K562 (cell line): Measurements from ENCODE around the gene PLAAT3. TPM values are rescaled to one million over a fixed set of nuclear protein-coding genes. Genes with fewer than 3 reads are reported as not detected.
"Not testable (repeated sequence)": the region's sequence is repeated elsewhere in the genome, so short reads cannot be mapped to it uniquely, and the experiment has no call there.

Experiments
- ATAC-seq: fragments of 200-7000 bp; cut with Tn5 transposase; 3 replicates; pipeline ENCODE4 v1.9.1; 2020; ENCODE audit warnings: moderate library complexity
- BruUV-seq: library from RNA; stranded (reverse); fragments of 400-500 nt; replicated peaks from 2 replicates; lab custom pipeline; 2021; lab: Mats Ljungman, UMichigan
- CTCF ChIA-PET: fragments of 300-600 bp; formaldehyde crosslinking; extraction: SDS; loops from one replicate; lab custom pipeline; 2021; ENCODE audit warnings: low intra/inter-chr PET ratio; lab: Yijun Ruan, JAX
- POLR2A ChIA-PET: fragments of 300-600, 350-650 bp; sonication (Branson Sonifier 250); formaldehyde crosslinking; extraction: SDS; loops from one replicate; lab custom pipeline; 2021; ENCODE audit warnings: antibody characterized with exemption, inconsistent platforms; lab: Yijun Ruan, JAX
- DNase-seq, 4 experiments: peaks; one replicate each; pipeline versions ENCODE4 v3.0.0 to v3.0.0-alpha.2; 2011 to 2018; ENCODE audit warnings: low spot score in 3 of 4, mixed read lengths in 3 of 4; ENCODE audit errors: extremely low read depth in 1 of 4
- FAIRE-seq: peaks from 2 replicates; lab custom pipeline; 2011; peaks lifted over from hg19 to GRCh38; lab: Jason Lieb, UNC
- H2AFZ ChIP-seq: 2 replicates; pipeline ENCODE4 v1.6.0; 2011; ENCODE audit warnings: low read depth, low read length, control low read depth, inconsistent platforms
- H3K27ac ChIP-seq: fragments of 200-600 bp; 3 replicates; pipeline ENCODE4 v1.8.0; 2011; ENCODE audit warnings: low read depth, mild to moderate bottlenecking, control low read depth, inconsistent platforms, low read length, moderate library complexity, mixed read lengths; ENCODE audit errors: extremely low read depth
- H3K27me3 ChIP-seq, 2 experiments: fragments of 300-600 bp in 1 of 2; 2 replicates in 1 of 2; 3 replicates in 1 of 2; pipeline versions ENCODE4 v1.6.0 to v1.8.0; 2011; ENCODE audit warnings: inconsistent platforms in 2 of 2, low read length in 2 of 2, mild to moderate bottlenecking in 1 of 2, mixed read lengths in 1 of 2, moderate library complexity in 1 of 2; ENCODE audit not compliant: control insufficient read depth in 2 of 2, insufficient read depth in 2 of 2
- H3K36me3 ChIP-seq: fragments of 300-600 bp; 3 replicates; pipeline ENCODE4 v1.8.0; 2011; ENCODE audit warnings: mild to moderate bottlenecking, low read length, inconsistent platforms; ENCODE audit not compliant: control insufficient read depth, insufficient read depth
- H3K4me1 ChIP-seq, 2 experiments: fragments of 200-600 bp in 1 of 2; replicated peaks in 1 of 2; 2 replicates in 1 of 2; 3 replicates in 1 of 2; pipeline versions ENCODE4 v1.5.1 to v1.8.0; 2011; ENCODE audit warnings: inconsistent platforms in 2 of 2, low read length in 2 of 2, mild to moderate bottlenecking in 1 of 2, mixed read lengths in 1 of 2, moderate library complexity in 1 of 2; ENCODE audit not compliant: control insufficient read depth in 2 of 2, insufficient read depth in 2 of 2
- H3K4me2 ChIP-seq: 2 replicates; pipeline ENCODE4 v1.6.1; 2011; ENCODE audit warnings: low read length, control low read depth, inconsistent platforms, mixed read lengths; ENCODE audit not compliant: insufficient read depth
- H3K4me3 ChIP-seq: fragments of 200-600 bp; sonication (generic), shearing (Covaris generic); 2 replicates; pipeline ENCODE4 v1.5.1; 2016; ENCODE audit warnings: control low read depth, inconsistent platforms
- H3K79me2 ChIP-seq: fragments of 200-600 bp; 3 replicates; pipeline ENCODE4 v1.8.0; 2011; ENCODE audit warnings: low read length, inconsistent platforms; ENCODE audit not compliant: control insufficient read depth, insufficient read depth
- H3K9ac ChIP-seq, 2 experiments: 2 replicates each; pipeline versions ENCODE4 v1.6.0 to v1.6.1; 2011; ENCODE audit warnings: low read depth in 2 of 2, low read length in 2 of 2, control low read depth in 1 of 2, inconsistent platforms in 1 of 2, mild to moderate bottlenecking in 1 of 2, mixed read lengths in 1 of 2; ENCODE audit not compliant: insufficient read depth in 1 of 2
- H3K9me1 ChIP-seq: one replicate; pipeline ENCODE4 v1.6.0; 2011; ENCODE audit warnings: inconsistent platforms, mild to moderate bottlenecking, low read length, moderate library complexity; ENCODE audit not compliant: control insufficient read depth, insufficient read depth
- H3K9me3 ChIP-seq: replicated peaks from 2 replicates; pipeline ENCODE4 v1.5.1; 2011; ENCODE audit warnings: low read depth, low read length, inconsistent platforms; ENCODE audit not compliant: control insufficient read depth, insufficient read depth
- H4K20me1 ChIP-seq: replicated peaks from 2 replicates; pipeline ENCODE4 v1.6.1; 2011; ENCODE audit warnings: low read length, inconsistent platforms, mixed read lengths; ENCODE audit not compliant: control insufficient read depth, insufficient read depth
- ILK ChIP-seq: fragments of 450-650 bp; IDR thresholded peaks from 2 replicates; pipeline ENCODE4 v1.6.1; 2016; ENCODE audit warnings: missing genetic modification characterization, low read depth, mild to moderate bottlenecking, missing compliant biosample characterization, moderate library complexity, borderline replicate concordance
- MAZ ChIP-seq, 2 experiments: fragments of 450-650 bp in 1 of 2; sonication (generic) in 1 of 2; formaldehyde crosslinking; IDR thresholded peaks in 1 of 2; conservative IDR thresholded peaks in 1 of 2; 2 replicates each; pipeline versions ENCODE4 v1.4.0 to v1.5.0; 2020; ENCODE audit warnings: mild to moderate bottlenecking in 1 of 2, missing genetic modification reagents in 1 of 2
- MECOM ChIP-seq: fragments of 250-450 bp; sonication (Bioruptor Pico); IDR thresholded peaks from 2 replicates; pipeline ENCODE4 v1.8.0; 2022; ENCODE audit warnings: inconsistent platforms
- NR4A1 ChIP-seq, 2 experiments: fragments of 250-450 bp in 1 of 2; fragments of 450-650 bp in 1 of 2; sonication (Bioruptor Pico) in 1 of 2; IDR thresholded peaks; 2 replicates each; pipeline versions ENCODE4 v1.4.0 to v1.6.1; 2016 to 2020; ENCODE audit warnings: mild to moderate bottlenecking in 2 of 2, missing compliant biosample characterization in 1 of 2, missing genetic modification characterization in 1 of 2, moderate library complexity in 1 of 2
- PTTG1 ChIP-seq: fragments of 450-650 bp; IDR thresholded peaks from 2 replicates; pipeline ENCODE4 v1.6.1; 2016; ENCODE audit warnings: low read depth, mild to moderate bottlenecking, missing genetic modification characterization, missing compliant biosample characterization
- TEAD1 ChIP-seq, 2 experiments: fragments of 450-650 bp in 1 of 2; sonication (generic) in 1 of 2; formaldehyde crosslinking; IDR thresholded peaks; 2 replicates each; pipeline versions ENCODE4 v1.4.0 to v1.8.0; 2020 to 2022; ENCODE audit warnings: mild to moderate bottlenecking in 2 of 2, missing genetic modification reagents in 1 of 2
- ZBTB9 ChIP-seq: fragments of 450-650 bp; formaldehyde crosslinking; IDR thresholded peaks from 2 replicates; pipeline ENCODE4 v1.4.0; 2020; ENCODE audit warnings: mild to moderate bottlenecking, moderate library complexity
- ZNF311 ChIP-seq: fragments of 250-450 bp; sonication (Bioruptor Pico); IDR thresholded peaks from 2 replicates; pipeline ENCODE4 v1.4.0; 2020; ENCODE audit warnings: mild to moderate bottlenecking, moderate library complexity
- ZNF740 ChIP-seq, 3 experiments: fragments of 200-800 bp in 1 of 3; sonication (Bioruptor generic) in 1 of 3; sonication (generic) in 1 of 3; formaldehyde crosslinking in 1 of 3; IDR thresholded peaks; 2 replicates each; pipeline versions ENCODE4 v1.6.1 to v1.8.0; 2016 to 2022; ENCODE audit warnings: mild to moderate bottlenecking in 2 of 3, missing compliant biosample characterization in 2 of 3, missing genetic modification characterization in 2 of 3, missing genetic modification reagents in 1 of 3
- ZNF79 ChIP-seq: fragments of 250-450 bp; sonication (Bioruptor Pico); IDR thresholded peaks from 2 replicates; pipeline ENCODE4 v1.4.0; 2020; ENCODE audit warnings: low read depth, mild to moderate bottlenecking, moderate library complexity
- WGBS: fragments of 100-300 bp; shearing (Covaris generic); methylation state at CpG from one replicate; pipeline ENCODE4 v1.1.6; 2016; ENCODE audit warnings: low coverage, mixed read lengths; ENCODE audit not compliant: insufficient coverage; ENCODE audit errors: missing lambda C conversion rate; 5-methylcytosine and 5-hydroxymethylcytosine counted together
- in situ Hi-C: fragments of 300-500 bp; cut with MboI; formaldehyde crosslinking; loops from 4 replicates; pipeline ENCODE4 v1.15.0; 2018; ENCODE audit warnings: inconsistent platforms, mixed read lengths
- intact Hi-C: fragments of 100-400 bp; cut with micrococcal nuclease; formaldehyde crosslinking; loops from 2 replicates; pipeline ENCODE4 v1.14.2; 2022
- polyA plus RNA-seq, 8 experiments: library from polyadenylated mRNA; depleted of rRNA in 4 of 8; stranded (reverse) in 5 of 8; unstranded in 3 of 8; fragments of >200 nt; fragmentation: Nextera tagmentation in 2 of 8; fragmentation: Illumina TruSeq in 1 of 8; extraction: Ambion mirVana in 2 of 8; extraction: Trizol in 1 of 8; gene quantifications; 2 replicates each; pipeline versions ENCODE4 v1.2.1 to v1.2.3, GENCODE V29; 2011 to 2014; ENCODE audit warnings: inconsistent platforms in 1 of 8, missing spikeins in 1 of 8
- total RNA-seq, 7 experiments: library from RNA; depleted of rRNA in 6 of 7; stranded (reverse); fragments of >200 nt in 6 of 7; fragmentation: Illumina TruSeq in 2 of 7; extraction: Trizol in 2 of 7; gene quantifications; 2 replicates each; pipeline versions ENCODE4 v1.2.1 to v1.2.3, GENCODE V29; 2011 to 2021; ENCODE audit warnings: low replicate concordance in 1 of 7

The PLAAT3 gene
- total and polyA plus RNA-seq, 9 of the 15 experiments (the other 6 are each of a cell fraction or from before 2014, with no cell fraction given), result 0.80 to 2.7 (median 1.4) TPM

GRCh38 chr11:63529373-63529772, 84.9 kb downstream of the PLAAT3 start:
- H3K36me3 ChIP-seq, H4K20me1 ChIP-seq, H3K27ac ChIP-seq, FAIRE-seq, in situ Hi-C loops, DNase-seq, H3K27me3 ChIP-seq, H3K9ac ChIP-seq, H3K4me2 ChIP-seq, CTCF ChIA-PET, intact Hi-C loops, H3K4me3 ChIP-seq, H3K79me2 ChIP-seq, BruUV-seq, H3K9me3 ChIP-seq, H3K9me1 ChIP-seq, ATAC-seq: not testable (repeated sequence)
- Histone ChIP-seq H3K4me1 (peaks cover 0 to 40% of the 10 kb centered on the region in 2 experiments; a peak in 4 of 5 replicates), H2AFZ (peak overlapping the region; percentile 63; the same call in 1 of the 2 replicates)
- POLR2A ChIA-PET, result interaction anchor here (0.7 to 1.2 kb wide), 2 partner anchors 9 to 282 kb away, joined by 3 read pairs; no protein-coding TSS in a partner anchor
- WGBS, result 30% methylated on average over 6 of the region's 6 CpGs

GRCh38 chr11:63528729-63529278, 85.4 kb downstream of the PLAAT3 start:
- FAIRE-seq; H3K4me3 ChIP-seq; H3K4me2 ChIP-seq; H3K36me3 ChIP-seq; H4K20me1 ChIP-seq; H3K9ac ChIP-seq; CTCF ChIA-PET; H3K79me2 ChIP-seq; in situ Hi-C loops; BruUV-seq; intact Hi-C loops; H3K27me3 ChIP-seq; ATAC-seq; DNase-seq; H3K27ac ChIP-seq; H3K9me1 ChIP-seq; H3K9me3 ChIP-seq; TF ChIP-seq ZNF740, NR4A1 (CRISPR knock-in tag; IDR thresholded peaks at IDR 0.05): not testable (repeated sequence)
- 9% methylated on average over 1 of the region's 3 CpGs for WGBS
- Histone ChIP-seq H3K4me1 (peaks cover 0 to 34% of the 10 kb centered on the region in 2 experiments; a peak in 4 of 5 replicates), H2AFZ (peak overlapping the region; percentile 63)
- POLR2A ChIA-PET, result interaction anchor here (1.2 kb wide), 1 partner anchor 10 kb away, joined by 3 read pairs; no protein-coding TSS in a partner anchor
- peak; percentile 50; the same call in 1 of the 2 replicates for TF ChIP-seq ILK (tag)
- TF ChIP-seq MAZ (CRISPR knock-in tag; conservative IDR thresholded peaks at IDR 0.05 in 1 of 2, IDR thresholded peaks at IDR 0.05 in 1 of 2), result 0 out of 4 replicates have a peak, but pooled peaks of 1 of the 2 experiments have one; percentile 24
- peak in 1 of 2 experiments; percentile 83; a peak in 1 of 4 replicates for TF ChIP-seq ZNF740 (tag; IDR thresholded peaks at IDR 0.05)
- peak; percentile 79 for TF ChIP-seq PTTG1 (tag)
- TF ChIP-seq NR4A1 (tag; IDR thresholded peaks at IDR 0.05), result peak; percentile 90
- peak; percentile 69; the same call in 1 of the 2 replicates for TF ChIP-seq ZNF79
- peak in 1 of 2 experiments; percentile 53; a peak in 1 of 4 replicates for TF ChIP-seq TEAD1 (CRISPR knock-in tag; IDR thresholded peaks at IDR 0.05)
- TF ChIP-seq ZNF311 (CRISPR knock-in tag), result peak; percentile 88
- TF ChIP-seq MECOM (CRISPR knock-in tag), result peak; percentile 63; the same call in 1 of the 2 replicates
- peak; percentile 87 for TF ChIP-seq ZBTB9 (CRISPR knock-in tag)
